Endothelial cell of umbilical vein (primary cell): ENCODE measurements around the gene TMPRSS4. TPM values are rescaled to one million over a fixed set of nuclear protein-coding genes. Genes with fewer than 3 reads are reported as not detected.

Source experiments
- BruUV-seq: library from RNA; stranded (reverse); fragments of 400-500 nt; replicated peaks from 2 replicates; lab custom pipeline; 2021; lab: Mats Ljungman, UMichigan
- CTCF ChIA-PET: fragments of 300-600, 350-600 bp; sonication (Branson Sonifier 250); formaldehyde crosslinking; loops from one replicate; lab custom pipeline; 2021; ENCODE audit warnings: antibody characterized with exemption, inconsistent platforms; lab: Charles Lee
- POLR2A ChIA-PET: fragments of 300-600, 350-600 bp; sonication (Branson Sonifier 250); formaldehyde crosslinking; loops from one replicate; lab custom pipeline; 2021; ENCODE audit warnings: antibody characterized with exemption, inconsistent platforms; lab: Charles Lee
- DNase-seq: peaks from one replicate; pipeline ENCODE4 v3.0.0-alpha.2; 2011; ENCODE audit warnings: low read depth, low spot score
- FAIRE-seq: peaks from 2 replicates; lab custom pipeline; 2011; peaks lifted over from hg19 to GRCh38; lab: Jason Lieb, UNC
- H2AFZ ChIP-seq: 2 replicates; pipeline ENCODE4 v1.6.0; 2012; ENCODE audit warnings: low read depth, low read length, control low read depth, inconsistent platforms
- H3K27ac ChIP-seq: 2 replicates; pipeline ENCODE4 v1.5.1; 2011; ENCODE audit warnings: low read depth, mild to moderate bottlenecking, control low read depth, low read length, moderate library complexity; ENCODE audit not compliant: insufficient read depth
- H3K27me3 ChIP-seq, 2 experiments: 2 replicates each; pipeline versions ENCODE4 v1.6.0 to v1.6.1; 2011; ENCODE audit warnings: low read length in 2 of 2, mixed read lengths in 1 of 2; ENCODE audit not compliant: control insufficient read depth in 2 of 2, insufficient read depth in 2 of 2
- H3K36me3 ChIP-seq, 2 experiments: 2 replicates in 1 of 2; 3 replicates in 1 of 2; pipeline ENCODE4 v1.5.1; 2011; ENCODE audit warnings: low read length in 2 of 2, mild to moderate bottlenecking in 1 of 2, moderate library complexity in 1 of 2; ENCODE audit not compliant: control insufficient read depth in 2 of 2, insufficient read depth in 2 of 2; ENCODE audit errors: extremely low read depth in 1 of 2
- H3K4me1 ChIP-seq: 3 replicates; pipeline ENCODE4 v1.5.1; 2011; ENCODE audit warnings: mild to moderate bottlenecking, low read length; ENCODE audit not compliant: control insufficient read depth, insufficient read depth; ENCODE audit errors: extremely low read depth
- H3K4me2 ChIP-seq: 2 replicates; pipeline ENCODE4 v1.6.1; 2011; ENCODE audit warnings: low read length, control low read depth, mixed read lengths; ENCODE audit not compliant: insufficient read depth
- H3K4me3 ChIP-seq, 3 experiments: fragments of 200-600 bp in 1 of 3; sonication (generic), shearing (Covaris generic) in 1 of 3; replicated peaks in 1 of 3; 2 replicates each; pipeline ENCODE4 v1.5.1; 2011 to 2016; ENCODE audit warnings: control low read depth in 3 of 3, low read length in 3 of 3, mild to moderate bottlenecking in 2 of 3, inconsistent platforms in 1 of 3, low read depth in 1 of 3, moderate library complexity in 1 of 3; ENCODE audit not compliant: insufficient read depth in 1 of 3
- H3K79me2 ChIP-seq: 2 replicates; pipeline ENCODE4 v1.6.0; 2012; ENCODE audit warnings: low read length, inconsistent platforms; ENCODE audit not compliant: control insufficient read depth, insufficient read depth
- H3K9ac ChIP-seq: replicated peaks from 2 replicates; pipeline ENCODE3; 2011; ENCODE audit warnings: low read length, control low read depth; ENCODE audit not compliant: insufficient read depth; ENCODE audit errors: extremely low read depth
- H3K9me1 ChIP-seq: replicated peaks from 3 replicates; pipeline ENCODE4 v1.6.0; 2011; ENCODE audit warnings: mild to moderate bottlenecking, low read length; ENCODE audit not compliant: control insufficient read depth, insufficient read depth; ENCODE audit errors: extremely low read depth
- H3K9me3 ChIP-seq: replicated peaks from 2 replicates; pipeline ENCODE4 v1.5.1; 2012; ENCODE audit warnings: low read length, inconsistent platforms; ENCODE audit not compliant: control insufficient read depth, insufficient read depth
- H4K20me1 ChIP-seq: replicated peaks from 2 replicates; pipeline ENCODE3; 2011; ENCODE audit warnings: mild to moderate bottlenecking, low read length; ENCODE audit not compliant: control insufficient read depth, insufficient read depth; ENCODE audit errors: extremely low read depth
- EZH2 ChIP-seq: IDR thresholded peaks from 2 replicates; pipeline ENCODE4 v1.6.1; 2012; ENCODE audit warnings: borderline replicate concordance, low read depth, mild to moderate bottlenecking, moderate library complexity, low read length, inconsistent platforms; ENCODE audit not compliant: severe bottlenecking
- FOS ChIP-seq: IDR thresholded peaks from 2 replicates; pipeline ENCODE4 v1.6.1; 2011; ENCODE audit warnings: mild to moderate bottlenecking, low read length, moderate library complexity, borderline replicate concordance; ENCODE audit not compliant: insufficient read depth
- GATA2 ChIP-seq: IDR thresholded peaks from 2 replicates; pipeline ENCODE4 v1.7.0; 2011; ENCODE audit warnings: low read depth, mild to moderate bottlenecking, moderate library complexity, mixed read lengths, low read length; ENCODE audit not compliant: insufficient read length, insufficient read depth
- JUN ChIP-seq: IDR thresholded peaks from 2 replicates; pipeline ENCODE4 v1.6.1; 2011; ENCODE audit warnings: borderline replicate concordance, low read depth; ENCODE audit not compliant: insufficient read length, insufficient read depth
- MYC ChIP-seq: IDR thresholded peaks from one replicate; pipeline ENCODE4 v1.6.1; 2011; ENCODE audit warnings: mild to moderate bottlenecking, low read depth, low read length
- POLR2A ChIP-seq: IDR thresholded peaks from 2 replicates; pipeline ENCODE4 v1.6.1; 2012; ENCODE audit warnings: low read depth, mild to moderate bottlenecking, control low read depth, low read length
- POLR2AphosphoS5 ChIP-seq: IDR thresholded peaks from 2 replicates; pipeline ENCODE4 v1.6.1; 2012; ENCODE audit warnings: low read depth, mild to moderate bottlenecking, control low read depth, low read length, moderate library complexity; ENCODE audit not compliant: insufficient read depth
- dilution Hi-C: fragments of 300-500 bp; cut with MboI; formaldehyde crosslinking; loops from one replicate; pipeline ENCODE4 v1.15.0; 2019; ENCODE audit warnings: low sequenced_read_pairs; ENCODE audit not compliant: extremely low pct_ligation_motif_present
- intact Hi-C: fragments of 100-400 bp; cut with micrococcal nuclease; formaldehyde crosslinking; loops from one replicate; pipeline ENCODE4 v1.10.0; 2022
- polyA plus RNA-seq, 4 experiments: library from polyadenylated mRNA; depleted of rRNA in 3 of 4; stranded (reverse) in 3 of 4; unstranded in 1 of 4; fragments of >200 nt; gene quantifications; 2 replicates each; pipeline versions ENCODE4 v1.2.1 to v1.2.3, GENCODE V29; 2011 to 2012; ENCODE audit warnings: missing spikeins in 1 of 4
- total RNA-seq: library from RNA; stranded (reverse); gene quantifications from 2 replicates; pipeline ENCODE4 v1.2.3, GENCODE V29; 2021
- TF ChIP-seq, protein P1 (sequence below), 2 donors: IDR thresholded peaks; 1 replicate in 1 of 2; 2 replicates in 1 of 2; pipeline ENCODE4 v1.5.1; 2011; ENCODE audit warnings: low read length in 2 of 2, mild to moderate bottlenecking in 2 of 2, moderate library complexity in 2 of 2, control low read depth in 1 of 2, inconsistent platforms in 1 of 2, low read depth in 1 of 2; ENCODE audit not compliant: insufficient read depth in 1 of 2; ENCODE audit errors: extremely low read depth in 1 of 2
- TF ChIP-seq, protein P2 (sequence below): IDR thresholded peaks from 2 replicates; pipeline ENCODE4 v1.6.1; 2011; ENCODE audit not compliant: insufficient read depth, insufficient read length

Gene TMPRSS4
- total and polyA plus RNA-seq, 2 donors (not counting 3 experiments of a cell fraction or from before 2014, with no cell fraction given), result not detected

GRCh38 chr11:118048472-118049370, 28.2 kb upstream of the TMPRSS4 start:
- ChIA-PET CTCF (interaction anchor here (0.9 to 8.0 kb wide), 5 partner anchors 102 to 623 kb away, joined by 3 to 213 read pairs (median 5); no protein-coding TSS in a partner anchor), POLR2A (no interaction called here)
- dilution Hi-C loops, result no loop called here
- BruUV-seq, result no TSS peak
- DNase-seq (no peak), FAIRE-seq (no peak)
- Histone ChIP-seq H4K20me1 (no peaks in the 10 kb centered on the region), H3K79me2 (no peaks in the 10 kb centered on the region), H3K27ac (no peak overlapping the region), H3K4me2 (no peak overlapping the region), H3K4me1 (no peaks in the 10 kb centered on the region), H3K27me3 (peaks cover 15 to 22% of the 10 kb centered on the region in 2 experiments), H3K9me3 (no peaks in the 10 kb centered on the region), H3K4me3 (no peak overlapping the region), H2AFZ (no peak overlapping the region), H3K9me1 (no peaks in the 10 kb centered on the region), H3K36me3 (no peaks in the 10 kb centered on the region), H3K9ac (no peak overlapping the region)
- no peak for TF ChIP-seq JUN
- TF ChIP-seq POLR2A, result no peak
- no peak for TF ChIP-seq MYC
- TF ChIP-seq GATA2, result no peak
- no peak for TF ChIP-seq POLR2AphosphoS5
- TF ChIP-seq, protein P1, sequence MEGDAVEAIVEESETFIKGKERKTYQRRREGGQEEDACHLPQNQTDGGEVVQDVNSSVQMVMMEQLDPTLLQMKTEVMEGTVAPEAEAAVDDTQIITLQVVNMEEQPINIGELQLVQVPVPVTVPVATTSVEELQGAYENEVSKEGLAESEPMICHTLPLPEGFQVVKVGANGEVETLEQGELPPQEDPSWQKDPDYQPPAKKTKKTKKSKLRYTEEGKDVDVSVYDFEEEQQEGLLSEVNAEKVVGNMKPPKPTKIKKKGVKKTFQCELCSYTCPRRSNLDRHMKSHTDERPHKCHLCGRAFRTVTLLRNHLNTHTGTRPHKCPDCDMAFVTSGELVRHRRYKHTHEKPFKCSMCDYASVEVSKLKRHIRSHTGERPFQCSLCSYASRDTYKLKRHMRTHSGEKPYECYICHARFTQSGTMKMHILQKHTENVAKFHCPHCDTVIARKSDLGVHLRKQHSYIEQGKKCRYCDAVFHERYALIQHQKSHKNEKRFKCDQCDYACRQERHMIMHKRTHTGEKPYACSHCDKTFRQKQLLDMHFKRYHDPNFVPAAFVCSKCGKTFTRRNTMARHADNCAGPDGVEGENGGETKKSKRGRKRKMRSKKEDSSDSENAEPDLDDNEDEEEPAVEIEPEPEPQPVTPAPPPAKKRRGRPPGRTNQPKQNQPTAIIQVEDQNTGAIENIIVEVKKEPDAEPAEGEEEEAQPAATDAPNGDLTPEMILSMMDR (IDR thresholded peaks at IDR 0.05; ENCODE audit: extremely low read depth in 1 of 2, insufficient read depth in 1 of 2, low read depth in 1 of 2, low read length in 2 of 2), result no peak
- TF ChIP-seq EZH2, result no peak
- no peak for TF ChIP-seq FOS
- TF ChIP-seq, protein P2, sequence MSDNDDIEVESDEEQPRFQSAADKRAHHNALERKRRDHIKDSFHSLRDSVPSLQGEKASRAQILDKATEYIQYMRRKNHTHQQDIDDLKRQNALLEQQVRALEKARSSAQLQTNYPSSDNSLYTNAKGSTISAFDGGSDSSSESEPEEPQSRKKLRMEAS, result no peak
- intact Hi-C loops, result no loop called here
